GM12892 (cell line): ENCODE measurements around the gene APMAP.

Source experiments
- DNase-seq: peaks from one replicate; pipeline ENCODE4 v3.0.0; 2011; ENCODE audit not compliant: insufficient read length
- FAIRE-seq: peaks from 2 replicates; lab custom pipeline; 2011; peaks lifted over from hg19 to GRCh38; lab: Jason Lieb, UNC
- POLR2A ChIP-seq: IDR thresholded peaks from 2 replicates; pipeline ENCODE4 v1.6.1; 2011; ENCODE audit warnings: low read depth, low read length, control low read depth
- POLR2AphosphoS5 ChIP-seq: IDR thresholded peaks from 2 replicates; pipeline ENCODE4 v1.6.1; 2011; ENCODE audit warnings: low read depth, low read length, control low read depth
- TAF1 ChIP-seq: IDR thresholded peaks from 2 replicates; pipeline ENCODE4 v1.6.1; 2011; ENCODE audit warnings: low read depth, mild to moderate bottlenecking, control low read depth, low read length, borderline replicate concordance

Gene APMAP

DNA sequence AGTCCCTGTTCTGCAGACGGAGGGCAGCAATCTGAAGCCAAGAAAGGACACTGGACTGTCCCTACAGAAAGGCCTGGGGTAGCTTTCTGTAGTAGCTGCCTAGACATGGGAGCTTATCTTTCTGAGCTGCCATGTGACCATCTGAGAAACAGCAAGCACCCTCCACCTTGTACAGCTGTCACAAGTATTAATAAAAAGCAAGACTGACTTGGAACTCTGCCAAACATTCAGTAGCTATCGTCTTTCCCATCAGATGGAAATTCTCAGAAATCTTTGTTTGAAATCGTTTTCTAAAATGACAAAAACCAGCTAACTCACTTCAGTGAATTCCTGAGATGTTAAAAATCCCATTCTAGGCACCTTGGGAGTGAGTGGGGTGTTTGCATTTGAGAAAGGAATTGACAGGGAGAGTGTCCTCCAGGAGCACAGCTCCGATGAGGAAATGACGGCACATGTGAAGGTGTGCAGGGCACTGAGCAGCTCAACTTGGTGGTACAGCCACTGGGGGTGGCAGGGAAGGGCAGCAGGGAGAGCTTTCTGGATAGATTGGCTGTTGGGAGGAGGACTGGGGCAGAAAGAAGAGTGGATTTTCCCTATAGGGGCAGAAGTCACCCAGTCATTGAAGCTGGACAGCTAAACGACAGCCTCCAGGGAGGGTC is 40.8 kb upstream of the APMAP start:
- TF ChIP-seq POLR2A (no peak), POLR2AphosphoS5 (no peak), TAF1 (no peak)
- FAIRE-seq (no peak), DNase-seq (no peak)

GRCh38 chr20:25032478-25033264 is 40.1 kb upstream of the APMAP start:
- FAIRE-seq: no peak

DNA sequence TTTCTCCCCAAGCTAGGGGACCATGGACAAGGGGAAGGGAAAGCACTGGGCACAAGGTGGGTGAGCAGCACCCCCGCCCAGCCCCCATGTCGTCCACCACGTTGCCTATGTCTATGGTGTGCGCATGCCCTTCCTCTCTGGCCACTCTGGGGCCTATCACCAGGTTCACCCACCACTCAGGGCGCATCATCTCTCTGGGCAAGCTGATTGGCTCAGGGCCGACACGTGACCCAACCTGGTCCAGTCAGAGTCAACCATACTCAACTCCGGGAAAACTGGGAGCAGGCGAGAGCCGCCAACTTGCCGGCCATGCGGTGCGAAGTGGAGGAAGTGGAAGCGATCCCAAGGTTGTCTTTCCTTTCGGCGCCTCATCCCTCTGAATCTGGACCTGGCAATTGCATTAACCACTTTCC is 39.5 kb upstream of the APMAP start:
- no peak for DNase-seq
- FAIRE-seq: no peak
- TF ChIP-seq TAF1 (no peak), POLR2AphosphoS5 (no peak), POLR2A (no peak)

More at GRCh38 chr20:25032478-25033264, 40.1 kb upstream of the APMAP start:
- TF ChIP-seq POLR2A: no peak
- TF ChIP-seq TAF1: no peak
- TF ChIP-seq POLR2AphosphoS5: no peak
- no peak for DNase-seq

DNA sequence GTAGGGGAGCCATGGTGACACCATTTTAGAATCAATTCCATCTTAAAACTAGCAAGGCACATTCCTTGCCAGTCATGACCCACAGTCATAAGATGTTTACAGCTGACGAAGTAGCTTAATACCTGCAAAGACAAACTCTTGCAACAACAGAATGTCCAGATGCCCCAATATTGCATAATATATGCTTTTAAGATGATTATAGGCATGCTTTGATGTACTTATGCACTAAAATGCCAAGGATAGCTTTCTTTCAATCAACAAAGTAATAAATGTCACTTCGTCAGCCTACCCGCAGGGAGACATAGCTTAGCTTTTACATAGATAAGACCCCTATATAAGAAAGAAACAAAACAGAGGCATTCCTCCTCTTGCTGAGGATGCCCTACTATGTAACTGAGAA is 38.7 kb upstream of the APMAP start:
- TF ChIP-seq POLR2A (no peak), TAF1 (no peak), POLR2AphosphoS5 (no peak)
- DNase-seq (no peak), FAIRE-seq (no peak)

- no peak for DNase-seq
- TF ChIP-seq TAF1: no peak
- no peak for TF ChIP-seq POLR2A
- TF ChIP-seq POLR2AphosphoS5: no peak
- FAIRE-seq: no peak
Measured at GRCh38 chr20:25030649-25031207, 38.2 kb upstream of the APMAP start.

GRCh38 chr20:25030007-25030648 is 37.6 kb upstream of the APMAP start:
- DNase-seq: no peak
- no peak for FAIRE-seq
- TF ChIP-seq POLR2AphosphoS5 (no peak), POLR2A (no peak), TAF1 (no peak)

DNA sequence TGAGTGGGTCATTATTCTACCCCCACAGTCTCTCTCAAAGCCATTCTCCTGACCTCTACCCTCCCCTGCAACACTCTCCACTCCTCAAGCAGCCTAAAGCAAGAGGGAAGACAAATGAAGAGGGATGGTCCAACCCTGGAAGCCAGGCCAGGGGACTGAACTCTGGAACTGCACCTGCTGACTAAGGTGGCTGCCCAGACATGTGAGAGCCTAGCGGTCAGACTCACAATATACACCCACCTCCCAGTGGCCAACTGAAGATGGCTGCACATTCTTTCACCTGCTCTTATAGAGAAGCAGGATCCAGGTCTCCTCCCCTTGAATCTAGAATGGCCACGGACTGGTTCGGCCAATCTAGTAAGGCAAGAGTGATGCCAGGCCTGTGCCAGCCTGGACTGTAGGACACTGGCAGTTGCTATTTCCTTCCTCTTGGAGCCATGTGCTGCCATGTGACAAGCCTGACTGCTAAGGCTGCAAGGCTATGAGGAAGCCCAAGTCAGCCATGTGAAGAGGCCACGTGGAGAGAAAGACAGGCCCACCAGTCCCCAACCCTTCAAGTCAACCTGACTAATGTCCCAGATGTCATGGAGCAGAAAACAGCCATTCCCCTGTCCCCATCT is 33.5 kb upstream of the APMAP start:
- TF ChIP-seq TAF1: no peak
- no peak for TF ChIP-seq POLR2A
- TF ChIP-seq POLR2AphosphoS5: no peak
- DNase-seq (no peak), FAIRE-seq (no peak)

- FAIRE-seq (no peak), DNase-seq (no peak)
- TF ChIP-seq POLR2A: no peak
Measured at GRCh38 chr20:25025091-25025861, 32.7 kb upstream of the APMAP start.

DNA sequence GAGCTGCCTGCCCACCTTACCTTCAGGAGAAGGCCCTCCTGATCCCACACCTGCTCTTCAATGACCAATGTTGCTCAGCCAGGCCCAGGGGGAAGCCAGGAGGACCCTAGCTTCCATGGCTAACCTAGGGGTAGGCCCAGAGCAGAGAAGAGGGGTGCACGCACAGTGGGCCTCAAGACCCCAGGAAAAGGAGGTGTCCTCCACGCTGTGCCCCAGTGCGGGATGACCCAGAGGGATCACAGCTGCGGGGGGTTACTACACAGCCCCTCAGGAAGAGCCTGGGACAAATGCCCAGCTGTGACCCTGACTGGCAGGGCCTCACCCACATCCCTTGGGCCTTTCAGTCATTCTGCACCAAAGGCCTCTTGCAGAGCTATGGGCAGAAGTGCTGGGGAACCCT is 31.6 kb upstream of the APMAP start:
- FAIRE-seq: no peak
- TF ChIP-seq POLR2AphosphoS5: no peak
- no peak for TF ChIP-seq POLR2A
- TF ChIP-seq TAF1: no peak
- no peak for DNase-seq

DNA sequence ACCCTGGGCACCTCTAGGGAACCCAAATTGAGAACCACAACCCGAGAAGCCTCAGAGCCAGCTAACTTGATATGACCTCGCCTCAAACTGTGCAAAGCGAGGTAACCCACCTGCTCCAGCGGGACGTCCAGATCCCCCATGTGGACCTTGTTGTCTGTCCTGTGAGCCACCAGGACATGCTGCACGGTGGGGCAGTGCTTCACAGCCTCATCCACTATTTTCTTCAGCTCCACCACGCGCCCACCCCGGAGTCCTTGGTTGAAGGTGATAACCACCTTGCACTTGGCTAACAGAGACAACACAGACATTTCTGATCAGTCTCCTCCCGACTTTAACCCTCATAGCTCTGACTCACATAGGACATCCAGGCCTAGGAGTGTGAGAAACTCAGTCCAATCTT is 30.8 kb upstream of the APMAP start:
- DNase-seq (no peak), FAIRE-seq (no peak)
- TF ChIP-seq POLR2A (no peak), TAF1 (no peak), POLR2AphosphoS5 (no peak)
